NCI-H2227 treated with DMSO at 0.1 percent for 48 hours (cell line): ENCODE measurements around the gene PRKCA.
"Not testable (repeated sequence)": the region's sequence is repeated elsewhere in the genome, so short reads cannot be mapped to it uniquely, and the experiment has no call there.

Experiments used
- DNase-seq: peaks from one replicate; lab custom pipeline; 2025; lab: John Stamatoyannopoulos, UW

PRKCA gene

DNA sequence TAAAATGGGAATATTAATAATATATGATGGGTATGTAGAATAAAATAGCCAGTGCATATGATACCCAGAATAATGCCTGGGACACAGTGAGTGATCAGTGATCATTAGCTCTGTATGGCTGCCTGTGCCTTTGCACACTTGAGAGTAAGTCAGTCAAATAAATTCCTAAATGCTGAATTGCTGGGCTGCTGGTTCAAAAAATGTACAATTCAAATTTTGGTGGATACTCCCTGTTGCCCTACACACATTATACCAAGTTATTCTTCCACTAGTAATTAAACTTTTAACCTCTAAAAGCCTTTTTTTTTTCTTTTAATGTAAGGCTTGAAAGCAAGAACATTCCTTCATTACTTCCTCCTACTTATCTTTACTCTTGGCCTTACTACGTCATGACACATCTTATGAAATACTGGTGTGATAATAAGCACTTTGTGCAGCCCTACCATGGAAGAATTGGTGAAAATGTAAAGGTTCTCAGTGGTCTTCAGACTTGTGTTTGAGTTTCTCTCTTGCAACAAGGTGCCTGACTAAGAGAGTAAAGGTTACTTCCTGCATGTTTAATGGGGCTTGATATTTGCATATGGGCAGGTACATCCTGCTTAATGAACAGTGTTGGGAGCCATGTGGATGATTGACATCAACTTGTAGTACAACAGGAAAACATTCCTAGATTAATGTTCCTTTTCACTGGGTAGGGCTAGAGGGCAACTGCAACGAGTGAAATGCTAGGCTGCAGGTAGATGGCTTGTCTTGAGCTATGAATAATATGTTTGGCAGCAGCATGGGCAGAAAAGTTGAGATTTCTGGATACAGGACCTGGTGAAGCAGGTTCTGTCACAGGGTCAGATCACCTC lies 84.3 kb downstream of the PRKCA start:
- no peak for DNase-seq

- DNase-seq = no peak
Observed at GRCh38 chr17:66387392-66387981, 85.1 kb downstream of the PRKCA start.

DNA sequence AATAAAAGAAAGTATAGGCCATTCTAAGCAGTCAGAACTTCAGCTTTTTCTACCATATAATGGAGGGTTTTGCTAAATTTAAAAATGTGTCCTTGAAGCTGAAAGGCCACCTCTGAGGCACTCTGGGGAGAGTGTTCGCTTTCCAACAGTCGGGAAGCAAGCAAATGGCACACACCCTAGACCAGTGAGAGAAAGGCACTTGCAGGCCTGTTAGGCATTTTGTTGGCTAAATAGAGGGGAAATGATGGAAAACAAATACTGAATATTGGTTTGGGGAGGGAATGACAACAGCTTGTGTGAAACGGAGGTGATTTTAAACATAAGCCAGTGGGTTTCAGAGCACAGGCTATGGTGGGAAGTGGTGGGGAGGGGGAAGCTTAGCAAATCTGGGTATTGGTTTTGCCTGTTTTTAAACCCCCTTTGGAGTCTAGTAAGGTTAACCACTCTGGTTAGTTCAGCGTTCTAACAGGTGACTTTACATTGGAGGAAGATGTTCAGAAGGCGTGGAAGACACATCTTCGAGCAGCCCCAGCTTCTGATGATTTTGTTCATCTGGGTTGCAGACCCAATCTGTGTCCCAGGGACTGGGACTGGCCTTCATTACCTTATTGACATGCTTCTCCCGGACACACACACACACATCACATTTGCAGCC lies 90.5 kb downstream of the PRKCA start:
- DNase-seq = no peak

GRCh38 chr17:66395961-66396360 lies 93.5 kb downstream of the PRKCA start:
- no peak for DNase-seq

- DNase-seq = no peak
Observed at GRCh38 chr17:66397486-66397885, 95.1 kb downstream of the PRKCA start.

DNA sequence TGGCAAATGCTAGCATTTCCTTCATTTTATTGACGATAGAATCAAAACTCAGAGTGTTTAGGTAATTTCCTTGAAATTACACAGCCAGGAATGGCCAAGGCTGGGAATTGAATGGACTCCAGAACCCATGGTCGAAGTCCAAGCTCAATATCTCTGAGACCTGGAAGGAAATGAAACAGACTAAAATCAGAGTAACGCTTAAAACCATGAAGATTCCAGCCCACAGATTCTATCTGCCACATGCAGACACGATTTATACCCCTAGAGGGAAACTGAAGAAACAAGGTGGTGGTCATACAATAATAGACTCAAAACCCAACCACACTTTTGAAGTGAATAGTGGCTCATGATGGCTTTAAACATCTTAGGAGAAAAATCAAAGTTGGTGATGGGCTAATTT lies 95.6 kb downstream of the PRKCA start:
- DNase-seq = no peak

GRCh38 chr17:66398617-66399016 lies 96.2 kb downstream of the PRKCA start:
- no peak for DNase-seq

- DNase-seq = no peak
Observed at GRCh38 chr17:66399441-66399840, 97.0 kb downstream of the PRKCA start.

- DNase-seq = not testable (repeated sequence)
Observed at GRCh38 chr17:66400041-66400688, 97.8 kb downstream of the PRKCA start.

DNA sequence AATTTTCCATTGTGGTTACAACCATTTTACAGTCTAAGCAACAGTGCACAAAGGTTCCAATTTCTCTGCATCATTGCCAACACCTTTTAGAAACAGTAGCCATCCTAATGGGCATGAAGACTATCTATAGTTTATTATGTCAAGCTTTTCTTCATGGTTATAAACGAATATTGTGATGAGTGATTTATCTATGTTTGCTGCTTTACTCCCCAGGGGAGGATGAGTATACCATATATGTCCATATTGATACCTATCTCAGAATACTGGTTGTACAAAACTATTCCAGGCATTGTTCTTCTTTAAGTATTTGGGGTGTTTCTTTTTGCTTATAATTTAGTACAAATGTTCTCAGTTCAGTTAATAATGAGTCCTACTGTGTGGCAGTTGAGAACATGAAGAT lies 98.3 kb downstream of the PRKCA start:
- DNase-seq = no peak

DNA sequence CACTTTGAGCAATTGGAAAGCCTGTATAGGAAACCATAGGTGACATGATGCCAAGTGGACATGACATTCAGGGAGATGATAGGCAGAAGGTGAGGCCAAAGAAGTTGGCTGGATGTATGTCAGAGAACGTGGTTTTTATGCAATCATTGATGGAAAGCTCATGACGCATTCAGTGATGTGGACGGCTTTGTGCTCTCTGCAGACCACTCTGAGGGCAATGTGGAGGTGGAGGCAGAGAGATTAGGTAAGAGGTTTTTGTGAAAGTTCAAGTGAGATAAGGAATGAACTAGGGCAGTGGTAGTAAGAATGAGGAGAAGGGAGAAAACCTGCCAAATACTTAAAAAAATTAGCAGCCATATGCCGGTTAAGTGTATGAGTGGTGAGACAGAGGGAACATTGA lies 99.0 kb downstream of the PRKCA start:
- DNase-seq = no peak

DNA sequence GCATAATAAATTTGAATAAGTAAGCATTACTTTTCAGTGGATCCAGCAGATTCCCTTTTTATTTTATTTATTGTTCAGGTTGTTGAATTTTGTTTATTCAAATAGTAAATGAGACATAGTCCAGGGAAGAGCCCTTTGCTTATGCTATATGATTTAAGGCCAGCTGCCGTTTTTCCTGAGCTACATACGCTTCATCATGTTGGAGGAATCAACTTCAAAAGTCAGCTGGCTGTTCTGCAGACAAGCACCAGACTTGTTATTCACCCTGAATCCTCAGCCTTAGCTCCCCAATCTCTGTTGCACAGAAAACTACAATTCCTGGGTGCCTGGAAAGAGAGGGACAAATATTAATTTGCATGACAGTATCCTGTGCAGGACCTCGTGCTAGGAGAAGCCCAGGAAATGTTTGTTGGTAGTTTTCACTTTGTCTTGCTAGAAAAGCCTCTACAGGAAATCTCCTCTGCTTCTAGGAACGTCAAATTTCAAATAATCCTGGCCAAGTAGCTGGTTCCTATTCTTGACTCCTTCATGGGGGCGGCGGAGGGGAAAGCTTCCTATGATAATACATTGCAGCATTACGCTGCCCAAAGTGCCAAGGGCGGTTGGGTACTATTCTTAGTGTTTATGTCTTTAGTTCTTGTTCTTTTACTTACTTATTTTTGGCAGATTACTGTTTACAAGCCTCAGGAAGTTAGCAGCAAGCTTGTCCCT lies 101.6 kb downstream of the PRKCA start:
- DNase-seq = no peak

DNA sequence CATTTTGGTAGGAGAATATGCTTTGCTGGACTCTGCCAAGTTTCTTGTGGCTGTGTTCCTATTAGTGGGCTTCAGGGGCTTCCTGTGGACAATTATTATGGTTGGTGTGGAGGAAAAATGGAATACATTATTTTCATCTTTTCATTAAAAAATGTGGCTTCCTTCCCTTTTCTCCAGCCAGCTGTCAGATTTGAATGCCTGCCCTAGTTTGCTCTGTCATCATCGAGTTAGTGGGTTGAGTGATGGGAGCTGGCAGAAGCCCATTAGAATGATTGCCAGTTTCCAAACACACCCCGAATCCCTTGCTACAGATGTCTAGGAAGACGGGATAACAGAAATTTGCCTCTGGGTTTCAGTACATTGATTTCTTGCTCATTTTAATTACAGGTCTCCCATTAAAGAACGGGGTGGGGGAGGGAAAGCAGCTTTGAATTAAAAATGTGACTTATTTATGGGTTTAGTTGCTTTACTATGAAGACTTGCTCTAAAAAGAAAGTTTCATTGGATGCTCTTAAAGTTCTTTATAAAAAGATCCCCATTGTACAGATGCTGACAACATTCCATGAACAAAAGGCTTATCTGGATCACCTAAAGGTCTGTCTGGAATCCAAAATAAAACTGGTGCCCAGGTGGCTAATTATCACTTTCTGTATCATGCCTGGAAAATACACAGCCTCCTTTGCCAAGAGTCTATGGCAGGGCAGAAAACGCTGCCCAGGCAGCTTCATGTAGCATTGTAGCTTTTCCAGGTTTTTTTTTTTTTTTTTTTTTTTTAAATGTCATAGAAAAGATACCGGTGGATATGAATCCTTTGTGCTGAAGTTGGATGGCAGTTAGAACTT lies 103.6 kb downstream of the PRKCA start:
- peak; percentile 42 for DNase-seq

GRCh38 chr17:66406701-66407644 lies 104.6 kb downstream of the PRKCA start:
- DNase-seq = no peak

DNA sequence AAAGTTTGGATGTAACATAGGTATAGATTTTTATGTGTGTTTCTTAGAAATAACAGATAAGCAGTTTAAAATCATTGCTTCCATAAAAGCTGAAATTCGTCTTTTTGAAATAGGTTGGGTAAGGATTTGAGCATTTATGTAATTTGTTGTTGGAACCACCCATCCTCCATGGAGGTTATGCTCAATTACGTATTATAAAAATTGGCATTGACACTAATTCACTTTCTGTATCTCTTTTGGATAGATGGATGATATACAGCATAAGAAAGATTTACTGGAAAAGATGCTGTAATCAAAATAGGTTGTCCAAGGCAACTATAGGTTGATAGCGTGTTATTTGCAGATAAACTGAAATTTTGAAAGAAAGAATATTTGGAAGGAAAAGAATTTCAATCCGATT lies 105.5 kb downstream of the PRKCA start:
- DNase-seq = no peak

- no peak for DNase-seq
Observed at GRCh38 chr17:66411520-66411919, 109.1 kb downstream of the PRKCA start.

GRCh38 chr17:66412857-66413558 lies 110.6 kb downstream of the PRKCA start:
- no peak for DNase-seq

DNA sequence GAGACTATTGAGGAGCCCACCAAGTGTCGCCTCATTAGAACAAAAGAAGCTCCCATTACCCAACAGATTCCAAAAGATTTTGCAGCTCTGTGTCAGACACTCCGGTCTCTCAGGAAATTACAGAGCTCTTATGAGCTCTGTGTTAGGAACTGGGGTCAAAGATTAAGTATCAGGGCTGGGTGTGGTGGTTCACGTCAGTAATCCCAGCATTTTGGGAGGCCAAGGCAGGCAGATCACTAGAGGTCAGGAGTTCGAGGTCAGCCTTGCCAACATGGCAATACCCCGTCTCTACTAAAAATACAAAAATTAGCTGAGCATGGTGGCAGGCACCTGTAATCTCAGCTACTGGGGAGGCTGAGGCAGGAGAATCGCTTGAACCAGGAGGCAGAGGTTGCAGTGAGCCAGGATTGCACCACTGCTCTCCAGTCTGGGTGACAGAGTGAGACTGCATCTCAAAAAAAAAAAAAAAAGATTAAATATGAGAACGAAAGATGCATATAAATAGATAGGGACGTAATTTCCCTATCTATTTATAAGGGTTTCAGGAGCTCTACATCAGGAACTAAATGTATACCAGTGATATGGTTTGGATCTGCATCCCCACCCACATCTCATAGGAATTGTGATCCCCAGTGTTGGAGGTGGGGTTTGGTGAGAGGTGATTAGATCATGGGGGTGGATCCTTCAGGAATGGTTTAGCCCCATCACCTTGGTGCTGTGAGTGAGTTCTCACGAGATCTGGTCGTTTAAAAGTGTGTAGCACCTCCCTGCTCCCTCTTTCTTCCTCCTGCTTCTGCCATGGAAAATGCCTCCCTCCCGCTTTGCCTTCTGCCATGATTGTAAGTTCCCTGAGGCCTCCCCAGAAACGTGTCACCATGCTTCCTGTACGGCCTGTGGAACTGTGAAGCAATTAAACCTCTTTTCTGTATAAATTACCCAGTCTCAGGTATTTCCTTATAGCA lies 111.4 kb downstream of the PRKCA start:
- DNase-seq = no peak
